Measurements from ENCODE around the gene SLC25A25.
A peak's percentile ranks its signal among the peaks of the same experiment; 100 is the strongest.

SLC25A25 gene

DNA sequence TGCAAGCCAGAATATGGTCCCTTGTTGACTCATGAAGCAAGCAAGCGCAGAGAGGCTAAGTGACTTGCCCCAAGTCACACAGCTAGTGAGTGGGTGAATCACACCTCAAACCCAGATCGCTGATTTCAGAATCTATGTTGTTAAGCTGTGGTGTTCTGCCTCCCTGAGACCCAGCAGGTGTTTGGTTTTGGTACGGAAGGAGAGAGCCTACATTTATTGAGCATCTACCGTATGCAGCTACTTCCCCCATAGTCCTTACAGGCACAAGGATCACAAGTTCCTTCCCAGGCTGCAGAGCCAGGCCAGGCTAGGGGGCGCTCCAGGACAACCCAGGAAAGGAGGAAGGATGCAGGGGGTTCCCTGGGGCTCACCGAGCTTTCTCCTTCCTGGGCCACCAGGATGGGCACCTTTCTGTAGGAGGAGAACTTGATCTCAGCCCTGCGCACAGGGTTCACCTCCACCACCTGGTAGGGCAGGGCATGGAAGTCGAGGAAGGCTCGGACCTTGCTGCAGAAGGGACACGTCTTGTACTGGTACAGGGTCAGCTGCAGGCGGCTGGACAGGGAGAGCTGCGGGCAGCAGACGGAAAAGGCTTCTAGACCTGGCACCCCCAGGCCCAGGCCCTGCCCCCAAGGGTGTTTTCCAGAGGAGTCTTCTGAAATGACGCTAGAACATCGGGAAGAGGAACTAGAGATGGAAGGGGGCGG, 57.0 kb downstream of the SLC25A25 start:
- Histone ChIP-seq H3K36me3 (peaks cover 46% of the 10 kb centered on the region), H3K27me3 (no peaks in the 10 kb centered on the region), H3K9me3 (no peaks in the 10 kb centered on the region), H3K4me1 (peaks cover 13% of the 10 kb centered on the region), H3K4me3 (ENCODE audit: low read depth, low read length) (no peak overlapping the region)
- peak; percentile 81 for DNase-seq
- TF ChIP-seq, protein P1, sequence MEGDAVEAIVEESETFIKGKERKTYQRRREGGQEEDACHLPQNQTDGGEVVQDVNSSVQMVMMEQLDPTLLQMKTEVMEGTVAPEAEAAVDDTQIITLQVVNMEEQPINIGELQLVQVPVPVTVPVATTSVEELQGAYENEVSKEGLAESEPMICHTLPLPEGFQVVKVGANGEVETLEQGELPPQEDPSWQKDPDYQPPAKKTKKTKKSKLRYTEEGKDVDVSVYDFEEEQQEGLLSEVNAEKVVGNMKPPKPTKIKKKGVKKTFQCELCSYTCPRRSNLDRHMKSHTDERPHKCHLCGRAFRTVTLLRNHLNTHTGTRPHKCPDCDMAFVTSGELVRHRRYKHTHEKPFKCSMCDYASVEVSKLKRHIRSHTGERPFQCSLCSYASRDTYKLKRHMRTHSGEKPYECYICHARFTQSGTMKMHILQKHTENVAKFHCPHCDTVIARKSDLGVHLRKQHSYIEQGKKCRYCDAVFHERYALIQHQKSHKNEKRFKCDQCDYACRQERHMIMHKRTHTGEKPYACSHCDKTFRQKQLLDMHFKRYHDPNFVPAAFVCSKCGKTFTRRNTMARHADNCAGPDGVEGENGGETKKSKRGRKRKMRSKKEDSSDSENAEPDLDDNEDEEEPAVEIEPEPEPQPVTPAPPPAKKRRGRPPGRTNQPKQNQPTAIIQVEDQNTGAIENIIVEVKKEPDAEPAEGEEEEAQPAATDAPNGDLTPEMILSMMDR (IDR thresholded peaks at IDR 0.05; ENCODE audit: low read depth, low read length): peak; percentile 80

DNA sequence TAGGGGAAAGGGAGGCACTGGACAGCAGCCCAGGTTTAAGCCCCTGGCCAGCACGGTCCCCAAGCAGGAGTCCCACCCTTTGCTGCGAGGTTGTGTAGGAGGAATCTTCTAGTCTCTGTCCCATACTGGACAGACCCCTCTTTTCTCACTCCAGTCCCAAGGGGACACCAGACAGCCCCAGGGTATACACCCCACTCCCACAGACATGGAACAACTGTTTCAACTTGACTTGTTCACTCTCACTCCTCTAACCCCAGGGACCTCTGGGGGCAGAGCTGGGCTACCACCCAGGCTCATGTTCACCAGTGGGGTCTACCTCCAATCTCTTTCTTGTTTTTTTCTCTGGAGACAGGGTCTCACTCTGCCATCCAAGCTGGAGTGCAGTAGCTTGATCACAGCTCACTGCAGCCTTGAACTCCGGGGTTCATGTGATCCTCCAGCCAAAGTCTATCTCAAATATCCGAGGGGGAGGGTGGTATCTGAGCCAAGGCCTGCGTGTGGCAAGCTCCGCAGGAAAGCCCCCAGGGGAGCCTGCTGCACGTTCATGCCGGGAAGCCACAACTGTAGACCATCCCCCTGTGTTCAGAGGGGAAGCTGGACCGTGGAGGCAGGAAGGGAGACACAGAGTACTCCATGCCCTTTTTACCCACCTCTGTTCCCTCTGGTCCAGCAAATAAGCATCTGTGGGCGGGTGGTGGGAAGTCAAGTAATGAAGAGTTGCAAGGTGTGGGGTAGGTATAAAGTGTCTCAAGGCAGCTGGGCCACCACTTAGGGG, 57.7 kb downstream of the SLC25A25 start:
- DNase-seq: no peak
- TF ChIP-seq, protein P1 (IDR thresholded peaks at IDR 0.05; ENCODE audit: low read depth, low read length): no peak
- no peaks in the 10 kb centered on the region for H3K27me3 ChIP-seq
- H3K4me1 ChIP-seq: peaks cover 11% of the 10 kb centered on the region
- H3K36me3 ChIP-seq: peaks cover 43% of the 10 kb centered on the region
- H3K9me3 ChIP-seq: no peaks in the 10 kb centered on the region
- H3K4me3 ChIP-seq (ENCODE audit: low read depth, low read length): peak overlapping the region; percentile 96

DNA sequence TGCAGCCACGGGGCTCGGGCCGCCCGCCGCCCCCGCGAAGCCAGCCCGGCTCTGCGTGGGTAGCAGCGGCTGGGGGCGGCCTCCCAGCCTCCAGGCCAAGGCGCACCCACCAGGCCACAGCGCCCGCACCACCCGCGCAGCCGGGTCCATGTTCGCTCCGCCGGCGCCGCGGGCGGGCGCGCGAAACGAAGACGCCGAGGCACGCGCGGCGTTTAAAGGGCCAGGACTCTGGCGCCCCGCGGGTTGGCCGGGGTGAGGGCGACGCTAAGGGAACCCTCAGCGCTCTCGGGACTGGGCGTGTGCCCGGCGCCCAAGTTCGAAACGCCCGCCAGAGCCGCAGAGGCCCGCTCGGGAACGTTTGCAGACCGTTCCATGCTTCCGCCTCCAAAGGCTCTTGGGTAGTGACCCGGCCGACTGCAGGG, 59.5 kb downstream of the SLC25A25 start, which contains the start of gene PTGES2:
PTGES2 (minus strand) TSS at position 162 of the 422 bp plus-strand sequence; CDS start at position 150, 12 bp downstream.
- Histone ChIP-seq H3K4me1 (peaks cover 11% of the 10 kb centered on the region), H3K36me3 (peaks cover 27% of the 10 kb centered on the region), H3K4me3 (ENCODE audit: low read depth, low read length) (peak within 1 kb of the TSS; percentile 96), H3K9me3 (no peaks in the 10 kb centered on the region), H3K27me3 (no peaks in the 10 kb centered on the region)
- peak; percentile 92 for DNase-seq
- TF ChIP-seq, protein P1 (IDR thresholded peaks at IDR 0.05; ENCODE audit: low read depth, low read length): no peak

- peak; percentile 86 for DNase-seq
- H3K36me3 ChIP-seq: peaks cover 23% of the 10 kb centered on the region
- peak overlapping the region; percentile 96 for H3K4me3 ChIP-seq (ENCODE audit: low read depth, low read length)
- H3K9me3 ChIP-seq: no peaks in the 10 kb centered on the region
- peaks cover 11% of the 10 kb centered on the region for H3K4me1 ChIP-seq
- H3K27me3 ChIP-seq: no peaks in the 10 kb centered on the region
- TF ChIP-seq, protein P1 (IDR thresholded peaks at IDR 0.05; ENCODE audit: low read depth, low read length): no peak
These were observed 60.2 kb downstream of the SLC25A25 start for GRCh38 chr9:128127990-128128835.

- Histone ChIP-seq H3K4me1 (peaks cover 11% of the 10 kb centered on the region), H3K27me3 (no peaks in the 10 kb centered on the region), H3K9me3 (no peaks in the 10 kb centered on the region), H3K36me3 (peaks cover 16% of the 10 kb centered on the region), H3K4me3 (ENCODE audit: low read depth, low read length) (peak overlapping the region; percentile 96)
- TF ChIP-seq, protein P1 (IDR thresholded peaks at IDR 0.05; ENCODE audit: low read depth, low read length): no peak
- no peak for DNase-seq
These were observed 61.0 kb downstream of the SLC25A25 start for GRCh38 chr9:128128836-128129590.
